ENCODE results near the gene TRAPPC2L.

Gene TRAPPC2L

DNA sequence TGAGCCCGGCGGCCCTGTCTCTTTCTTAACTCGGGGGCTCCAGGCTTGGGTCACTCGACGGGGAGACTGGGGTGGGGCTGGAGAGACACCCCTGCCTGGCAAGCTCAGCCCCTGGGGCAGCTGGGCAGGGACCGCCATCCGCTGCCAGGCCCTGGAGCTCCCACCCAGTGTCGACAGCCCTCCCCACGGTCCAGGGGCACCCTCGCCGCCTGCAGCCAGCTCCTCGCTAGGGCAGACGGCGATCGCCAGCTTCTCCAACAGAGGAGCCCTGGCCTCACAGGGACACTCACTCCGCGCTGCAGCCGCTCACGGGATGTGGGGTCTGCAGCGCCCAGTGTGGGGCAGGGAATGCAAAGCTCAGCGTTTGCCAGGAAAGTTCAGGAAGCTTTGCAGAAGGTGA lies 29.2 kb upstream of the TRAPPC2L start:
- TF ChIP-seq, protein P1, sequence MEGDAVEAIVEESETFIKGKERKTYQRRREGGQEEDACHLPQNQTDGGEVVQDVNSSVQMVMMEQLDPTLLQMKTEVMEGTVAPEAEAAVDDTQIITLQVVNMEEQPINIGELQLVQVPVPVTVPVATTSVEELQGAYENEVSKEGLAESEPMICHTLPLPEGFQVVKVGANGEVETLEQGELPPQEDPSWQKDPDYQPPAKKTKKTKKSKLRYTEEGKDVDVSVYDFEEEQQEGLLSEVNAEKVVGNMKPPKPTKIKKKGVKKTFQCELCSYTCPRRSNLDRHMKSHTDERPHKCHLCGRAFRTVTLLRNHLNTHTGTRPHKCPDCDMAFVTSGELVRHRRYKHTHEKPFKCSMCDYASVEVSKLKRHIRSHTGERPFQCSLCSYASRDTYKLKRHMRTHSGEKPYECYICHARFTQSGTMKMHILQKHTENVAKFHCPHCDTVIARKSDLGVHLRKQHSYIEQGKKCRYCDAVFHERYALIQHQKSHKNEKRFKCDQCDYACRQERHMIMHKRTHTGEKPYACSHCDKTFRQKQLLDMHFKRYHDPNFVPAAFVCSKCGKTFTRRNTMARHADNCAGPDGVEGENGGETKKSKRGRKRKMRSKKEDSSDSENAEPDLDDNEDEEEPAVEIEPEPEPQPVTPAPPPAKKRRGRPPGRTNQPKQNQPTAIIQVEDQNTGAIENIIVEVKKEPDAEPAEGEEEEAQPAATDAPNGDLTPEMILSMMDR (conservative IDR thresholded peaks at IDR 0.05; ENCODE audit: low read depth, low read length), result no peak
- no peak for DNase-seq (ENCODE audit: low read depth)
- H3K4me3 ChIP-seq (ENCODE audit: low read depth, low read length), result no peak overlapping the region

GRCh38 chr16:88828711-88829110 lies 28.2 kb upstream of the TRAPPC2L start:
- no peak for DNase-seq (ENCODE audit: low read depth)
- TF ChIP-seq, protein P1 (conservative IDR thresholded peaks at IDR 0.05; ENCODE audit: low read depth, low read length), result no peak
- H3K4me3 ChIP-seq (ENCODE audit: low read depth, low read length), result no peak overlapping the region

GRCh38 chr16:88830258-88830657 lies 26.7 kb upstream of the TRAPPC2L start:
- no peak for DNase-seq (ENCODE audit: low read depth)
- TF ChIP-seq, protein P1 (conservative IDR thresholded peaks at IDR 0.05; ENCODE audit: low read depth, low read length), result no peak
- H3K4me3 ChIP-seq (ENCODE audit: low read depth, low read length), result no peak overlapping the region

- TF ChIP-seq, protein P1 (conservative IDR thresholded peaks at IDR 0.05; ENCODE audit: low read depth, low read length), result no peak
- DNase-seq (ENCODE audit: low read depth), result no peak
- H3K4me3 ChIP-seq (ENCODE audit: low read depth, low read length), result no peak overlapping the region
These were observed 26.1 kb upstream of the TRAPPC2L start for GRCh38 chr16:88830783-88831182.

DNA sequence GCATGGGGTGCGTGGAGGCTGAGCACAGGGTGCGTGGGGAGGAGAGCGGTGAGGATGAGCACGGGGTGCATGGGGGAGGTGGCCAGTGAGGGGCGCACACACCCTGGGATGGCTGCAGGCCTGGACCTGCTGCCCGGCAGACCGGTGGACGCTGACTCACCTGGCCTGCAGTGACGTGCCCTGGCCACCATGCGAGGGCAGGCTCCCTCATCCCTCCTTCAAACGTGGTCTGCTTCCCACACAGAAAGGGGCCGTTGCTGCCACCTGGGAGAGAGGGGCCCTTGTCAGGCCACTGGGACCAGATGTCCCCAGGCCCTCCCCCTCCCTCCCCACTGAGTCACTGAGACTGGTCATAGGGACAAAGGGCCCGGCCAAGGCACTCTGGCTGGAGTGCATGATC lies 25.1 kb upstream of the TRAPPC2L start:
- DNase-seq (ENCODE audit: low read depth), result no peak
- H3K4me3 ChIP-seq (ENCODE audit: low read depth, low read length), result no peak overlapping the region
- TF ChIP-seq, protein P1 (conservative IDR thresholded peaks at IDR 0.05; ENCODE audit: low read depth, low read length), result no peak

DNA sequence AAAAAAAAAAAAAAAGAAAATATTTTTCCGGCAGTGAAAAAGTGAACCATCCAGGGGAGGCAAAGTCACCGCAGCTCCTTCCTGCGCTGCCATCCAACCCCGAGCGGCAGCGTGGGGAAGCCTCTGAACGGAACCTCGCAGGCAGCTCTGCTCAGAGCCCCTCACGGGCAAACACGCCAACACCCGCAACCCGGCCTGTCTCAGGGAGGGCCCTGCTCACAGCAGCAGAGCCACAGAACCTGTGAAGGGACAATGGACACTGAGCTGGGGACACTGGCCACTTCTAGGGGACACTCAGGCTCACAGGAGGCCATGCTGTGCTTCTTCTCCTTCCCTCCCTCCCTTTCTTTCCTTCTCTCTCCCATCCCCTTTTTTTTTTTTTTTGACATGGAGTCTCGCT lies 23.8 kb upstream of the TRAPPC2L start:
- TF ChIP-seq, protein P1 (conservative IDR thresholded peaks at IDR 0.05; ENCODE audit: low read depth, low read length), result no peak
- no peak for DNase-seq (ENCODE audit: low read depth)
- no peak overlapping the region for H3K4me3 ChIP-seq (ENCODE audit: low read depth, low read length)

DNA sequence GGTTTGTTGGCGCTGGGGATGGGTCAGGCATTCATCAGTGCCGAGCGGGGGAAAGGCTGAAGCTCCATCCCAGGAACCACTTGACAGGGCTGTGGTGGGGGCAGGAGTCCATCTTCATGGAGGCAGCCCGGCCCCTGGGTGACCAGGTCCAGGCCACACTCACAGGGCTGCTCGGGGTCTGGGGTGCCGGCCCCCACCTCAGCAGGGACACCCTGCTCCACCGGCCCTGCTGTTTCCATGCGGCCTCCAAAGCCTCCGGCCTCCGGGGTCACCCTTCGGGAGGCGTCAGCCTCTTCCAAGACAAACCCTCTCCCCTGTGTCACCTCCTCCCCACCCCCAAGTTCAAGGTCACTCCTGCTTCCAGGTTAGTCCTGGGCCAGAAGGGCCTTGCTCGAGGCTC lies 22.3 kb upstream of the TRAPPC2L start:
- no peak for DNase-seq (ENCODE audit: low read depth)
- H3K4me3 ChIP-seq (ENCODE audit: low read depth, low read length), result no peak overlapping the region
- TF ChIP-seq, protein P1 (conservative IDR thresholded peaks at IDR 0.05; ENCODE audit: low read depth, low read length), result no peak
